AG04449 (cell line): Measurements from ENCODE around the gene CNTNAP2.

ENCODE experiments used
- CTCF ChIA-PET: fragments of 350-600 bp; formaldehyde crosslinking; extraction: SDS; loops from one replicate; lab custom pipeline; 2021; ENCODE audit warnings: antibody characterized with exemption; lab: Yijun Ruan, JAX
- POLR2A ChIA-PET: fragments of 400-600, 350-600 bp; formaldehyde crosslinking; extraction: SDS; loops from one replicate; lab custom pipeline; 2020; ENCODE audit warnings: antibody characterized with exemption, inconsistent platforms; lab: Yijun Ruan, JAX
- DNase-seq: peaks from one replicate; pipeline ENCODE4 v3.0.0-alpha.2; 2010; ENCODE audit warnings: low read depth, low spot score
- H3K4me3 ChIP-seq: 2 replicates; pipeline ENCODE4 v1.5.1; 2011; ENCODE audit warnings: low read depth, mild to moderate bottlenecking, control low read depth, low read length
- CTCF ChIP-seq: IDR thresholded peaks from one replicate; pipeline ENCODE4 v1.5.1; 2011; ENCODE audit warnings: mild to moderate bottlenecking, moderate library complexity, low read length, control low read depth, inconsistent platforms; ENCODE audit not compliant: insufficient read depth; ENCODE audit errors: missing control alignments

CNTNAP2 gene

GRCh38 chr7:147980826-147981813 is 1864.5 kb downstream of the CNTNAP2 start:
- no peak for DNase-seq
- ChIA-PET CTCF (no interaction called here), POLR2A (no interaction called here)
- no peak for TF ChIP-seq CTCF
- H3K4me3 ChIP-seq, result no peak overlapping the region

GRCh38 chr7:147982307-147982706 is 1865.7 kb downstream of the CNTNAP2 start:
- no peak for DNase-seq
- no peak for TF ChIP-seq CTCF
- POLR2A ChIA-PET, result no interaction called here
- no peak overlapping the region for H3K4me3 ChIP-seq
- CTCF ChIA-PET, result no interaction called here

DNA sequence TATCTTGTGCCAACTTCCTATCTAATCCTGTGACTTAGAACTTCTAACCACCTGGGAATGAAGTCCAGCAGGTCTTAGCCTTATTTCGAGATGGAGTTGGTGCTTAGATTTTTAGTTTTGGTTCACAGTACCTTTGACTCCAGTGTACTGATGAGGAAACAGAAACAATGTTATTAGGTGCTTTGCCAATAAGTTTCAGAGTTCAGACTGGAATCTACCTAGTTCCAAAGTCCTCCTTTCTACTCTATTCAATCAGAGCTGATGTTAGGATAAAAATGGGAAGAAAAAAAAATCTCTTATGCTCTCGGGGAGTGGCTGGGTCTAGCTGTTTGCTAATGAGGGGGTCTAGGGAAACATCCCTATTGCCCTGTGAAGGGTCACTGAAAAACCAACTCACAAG is 1867.7 kb downstream of the CNTNAP2 start:
- CTCF ChIA-PET, result no interaction called here
- POLR2A ChIA-PET, result no interaction called here
- DNase-seq, result no peak
- no peak for TF ChIP-seq CTCF
- no peak overlapping the region for H3K4me3 ChIP-seq

DNA sequence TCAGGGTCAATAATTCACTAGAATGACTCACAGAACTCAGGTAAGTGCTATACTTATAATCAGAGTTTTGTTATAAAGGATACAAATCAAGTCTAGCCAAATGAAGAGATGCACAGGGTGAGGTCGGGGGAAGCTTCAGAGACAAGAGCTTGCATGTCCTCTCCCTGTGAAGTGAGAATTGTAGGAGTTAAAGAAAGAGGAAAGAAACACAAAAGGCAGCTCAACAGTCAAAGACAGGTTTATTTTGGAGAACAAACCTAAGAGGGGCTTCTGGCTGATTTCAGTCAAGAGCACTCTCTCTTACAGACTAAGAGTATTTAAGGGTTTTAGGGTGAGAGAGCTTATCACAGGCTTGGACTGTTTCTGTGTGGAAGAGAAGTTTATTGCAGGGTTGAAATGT is 1873.5 kb downstream of the CNTNAP2 start:
- no peak for DNase-seq
- CTCF ChIA-PET, result no interaction called here

GRCh38 chr7:147990942-147991341 is 1874.3 kb downstream of the CNTNAP2 start:
- H3K4me3 ChIP-seq, result no peak overlapping the region
- TF ChIP-seq CTCF, result no peak
- no peak for DNase-seq
- POLR2A ChIA-PET, result no interaction called here
- CTCF ChIA-PET, result no interaction called here

More for the DNA sequence above, 1873.5 kb downstream of the CNTNAP2 start:
- TF ChIP-seq CTCF, result no peak
- POLR2A ChIA-PET, result no interaction called here
- no peak overlapping the region for H3K4me3 ChIP-seq

DNA sequence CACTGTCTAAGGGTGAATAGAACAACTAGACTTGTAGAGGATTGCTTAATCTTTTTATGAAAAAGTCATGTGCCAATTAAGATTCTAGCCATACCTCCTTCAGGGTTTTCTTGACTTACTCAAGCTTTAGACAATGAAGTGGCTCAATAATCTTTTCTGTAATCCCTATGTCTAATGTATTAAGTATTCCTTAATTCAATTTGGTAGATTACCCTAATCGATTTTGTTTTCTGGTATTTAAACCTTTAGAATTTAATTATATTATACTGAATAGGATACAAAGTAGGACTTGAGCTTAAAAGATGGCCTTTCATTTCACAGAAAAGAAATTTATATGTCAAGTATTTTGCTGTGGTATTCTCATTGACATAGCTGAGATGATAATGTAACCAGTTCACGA is 1876.1 kb downstream of the CNTNAP2 start:
- POLR2A ChIA-PET, result no interaction called here
- CTCF ChIA-PET, result no interaction called here
- no peak for DNase-seq
- no peak for TF ChIP-seq CTCF
- no peak overlapping the region for H3K4me3 ChIP-seq
